Adrenal gland (tissue), 5 donors: ENCODE data around the gene EIPR1.

Experiments used
- POLR2A ChIP-seq, 2 donors: fragments of 450-650 bp; IDR thresholded peaks; one replicate each; pipeline ENCODE4 v1.6.1; 2017; ENCODE audit warnings: antibody characterized with exemption in 2 of 2, mild to moderate bottlenecking in 2 of 2, moderate library complexity in 1 of 2
- TF ChIP-seq, protein P1 (sequence below), 6 experiments: fragments of 450-650 bp in 4 of 6; fragments of 200-600 bp in 2 of 6; sonication (generic) in 1 of 6; IDR thresholded peaks; 1 replicate in 5 of 6; 2 replicates in 1 of 6; pipeline versions ENCODE4 v1.5.1 to v1.8.0; 2016 to 2021; ENCODE audit warnings: antibody characterized with exemption in 6 of 6, mild to moderate bottlenecking in 2 of 6, moderate library complexity in 1 of 6
- donor health status: DM: no; HTN: no; CAD: no.

DNA sequence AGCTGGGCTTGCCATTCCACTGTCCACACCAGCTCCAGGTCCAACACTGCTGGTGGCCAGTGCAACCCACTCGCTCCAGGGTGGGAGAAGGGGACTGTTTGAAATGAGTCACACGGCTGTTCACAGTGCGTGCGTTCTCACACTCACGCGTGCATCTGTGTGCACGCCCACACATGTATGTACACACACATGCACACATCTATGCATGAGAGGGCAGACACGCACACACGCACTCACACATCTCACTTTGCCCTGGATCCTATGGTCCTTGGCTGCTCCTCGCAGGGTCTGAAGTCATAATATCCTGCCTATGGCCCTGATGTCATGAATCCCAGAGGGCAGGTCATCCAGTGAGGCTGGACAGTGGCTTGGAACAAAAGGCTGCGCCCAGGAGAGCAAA, 182.8 kb downstream of the EIPR1 start:
- TF ChIP-seq POLR2A (IDR thresholded peaks at IDR 0.05), result no peak
- TF ChIP-seq, protein P1, sequence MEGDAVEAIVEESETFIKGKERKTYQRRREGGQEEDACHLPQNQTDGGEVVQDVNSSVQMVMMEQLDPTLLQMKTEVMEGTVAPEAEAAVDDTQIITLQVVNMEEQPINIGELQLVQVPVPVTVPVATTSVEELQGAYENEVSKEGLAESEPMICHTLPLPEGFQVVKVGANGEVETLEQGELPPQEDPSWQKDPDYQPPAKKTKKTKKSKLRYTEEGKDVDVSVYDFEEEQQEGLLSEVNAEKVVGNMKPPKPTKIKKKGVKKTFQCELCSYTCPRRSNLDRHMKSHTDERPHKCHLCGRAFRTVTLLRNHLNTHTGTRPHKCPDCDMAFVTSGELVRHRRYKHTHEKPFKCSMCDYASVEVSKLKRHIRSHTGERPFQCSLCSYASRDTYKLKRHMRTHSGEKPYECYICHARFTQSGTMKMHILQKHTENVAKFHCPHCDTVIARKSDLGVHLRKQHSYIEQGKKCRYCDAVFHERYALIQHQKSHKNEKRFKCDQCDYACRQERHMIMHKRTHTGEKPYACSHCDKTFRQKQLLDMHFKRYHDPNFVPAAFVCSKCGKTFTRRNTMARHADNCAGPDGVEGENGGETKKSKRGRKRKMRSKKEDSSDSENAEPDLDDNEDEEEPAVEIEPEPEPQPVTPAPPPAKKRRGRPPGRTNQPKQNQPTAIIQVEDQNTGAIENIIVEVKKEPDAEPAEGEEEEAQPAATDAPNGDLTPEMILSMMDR (IDR thresholded peaks at IDR 0.05), result no peak
